WTC11 (cell line): ENCODE data around the gene FAT2. TPM values are rescaled to one million over a fixed set of nuclear protein-coding genes. Genes with fewer than 3 reads are reported as not detected.

Experiments used
- ATAC-seq: fragments of 200-7000 bp; cut with Tn5 transposase; 2 replicates; pipeline ENCODE4 v1.10.0; 2021; ENCODE audit warnings: mild to moderate bottlenecking, moderate library complexity
- CTCF ChIA-PET: fragments of 300-600 bp; sonication (Branson Sonifier 250); formaldehyde crosslinking; loops from one replicate; lab custom pipeline; 2021; ENCODE audit warnings: antibody characterized with exemption; lab: Charles Lee
- POLR2A ChIA-PET: fragments of 350-600 bp; sonication (Branson Sonifier 250); formaldehyde crosslinking; loops from one replicate; lab custom pipeline; 2021; ENCODE audit warnings: antibody characterized with exemption; lab: Charles Lee
- DNase-seq: peaks from one replicate; pipeline ENCODE4 v3.0.0; 2021; ENCODE audit warnings: low spot score
- H3K27ac Mint-ChIP-seq: 2 replicates; pipeline ENCODE4 v1.8.0; 2021; ENCODE audit warnings: mixed read lengths
- H3K27me3 Mint-ChIP-seq: 2 replicates; pipeline ENCODE4 v1.8.0; 2021; ENCODE audit warnings: low read depth, mild to moderate bottlenecking, moderate library complexity, mixed read lengths
- H3K36me3 Mint-ChIP-seq: 2 replicates; pipeline ENCODE4 v1.8.0; 2021; ENCODE audit warnings: mixed read lengths
- H3K4me1 Mint-ChIP-seq: 2 replicates; pipeline ENCODE4 v1.8.0; 2022; ENCODE audit warnings: mixed read lengths
- H3K4me3 Mint-ChIP-seq: 2 replicates; pipeline ENCODE4 v1.8.0; 2021; ENCODE audit warnings: mild to moderate bottlenecking, moderate library complexity, mixed read lengths
- H3K9me3 Mint-ChIP-seq: 2 replicates; pipeline ENCODE4 v1.8.0; 2021; ENCODE audit warnings: mixed read lengths
- AFF4 ChIP-seq: sonication (generic); formaldehyde crosslinking; IDR thresholded peaks from 2 replicates; pipeline ENCODE4 v1.8.1; 2023; ENCODE audit warnings: mild to moderate bottlenecking, missing genetic modification reagents, borderline replicate concordance
- ATF2 ChIP-seq: sonication (generic); formaldehyde crosslinking; IDR thresholded peaks from 2 replicates; pipeline ENCODE4 v1.8.1; 2022; ENCODE audit warnings: low read depth, missing genetic modification reagents, borderline replicate concordance
- ATF3 ChIP-seq: sonication (generic); formaldehyde crosslinking; conservative IDR thresholded peaks from 2 replicates; pipeline ENCODE4 v1.8.1; 2022; ENCODE audit warnings: mild to moderate bottlenecking, missing genetic modification reagents
- CREM ChIP-seq: sonication (generic); formaldehyde crosslinking; IDR thresholded peaks from 2 replicates; pipeline ENCODE4 v1.8.1; 2022; ENCODE audit warnings: mild to moderate bottlenecking, missing genetic modification reagents, moderate library complexity
- FOXP1 ChIP-seq: sonication (generic); formaldehyde crosslinking; IDR thresholded peaks from 2 replicates; pipeline ENCODE4 v1.8.0; 2022; ENCODE audit warnings: missing genetic modification reagents, mild to moderate bottlenecking, moderate library complexity, borderline replicate concordance
- GABPB1 ChIP-seq: sonication (generic); formaldehyde crosslinking; IDR thresholded peaks from 2 replicates; pipeline ENCODE4 v1.8.1; 2023; ENCODE audit warnings: mild to moderate bottlenecking, missing genetic modification reagents
- MXD4 ChIP-seq: fragments of 250-450 bp; sonication (Bioruptor Pico); IDR thresholded peaks from 2 replicates; pipeline ENCODE4 v1.8.0; 2021; ENCODE audit warnings: mild to moderate bottlenecking, moderate library complexity, borderline replicate concordance
- NFE2L1 ChIP-seq: sonication (generic); formaldehyde crosslinking; IDR thresholded peaks from 2 replicates; pipeline ENCODE4 v1.8.1; 2023; ENCODE audit warnings: missing genetic modification reagents
- SMAD3 ChIP-seq: sonication (generic); formaldehyde crosslinking; IDR thresholded peaks from 2 replicates; pipeline ENCODE4 v1.8.0; 2022; ENCODE audit warnings: missing genetic modification reagents, mild to moderate bottlenecking, borderline replicate concordance
- SMAD4 ChIP-seq: sonication (generic); formaldehyde crosslinking; IDR thresholded peaks from 2 replicates; pipeline ENCODE4 v1.8.0; 2022; ENCODE audit warnings: mild to moderate bottlenecking, missing genetic modification reagents
- STAT6 ChIP-seq: sonication (generic); formaldehyde crosslinking; conservative IDR thresholded peaks from 2 replicates; pipeline ENCODE4 v1.8.1; 2023; ENCODE audit warnings: mild to moderate bottlenecking, low read depth, missing genetic modification reagents, moderate library complexity
- USF1 ChIP-seq: sonication (generic); formaldehyde crosslinking; IDR thresholded peaks from 2 replicates; pipeline ENCODE4 v1.8.0; 2022; ENCODE audit warnings: mild to moderate bottlenecking, missing genetic modification reagents
- ZBTB21 ChIP-seq: sonication (generic); formaldehyde crosslinking; IDR thresholded peaks from 2 replicates; pipeline ENCODE4 v1.8.1; 2023; ENCODE audit warnings: mild to moderate bottlenecking, missing genetic modification reagents, borderline replicate concordance
- ZSCAN18 ChIP-seq: fragments of 250-450 bp; sonication (Bioruptor Pico); IDR thresholded peaks from 2 replicates; pipeline ENCODE4 v2.1.2; 2022; ENCODE audit warnings: mild to moderate bottlenecking, moderate library complexity
- total RNA-seq: library from RNA; stranded (reverse); gene quantifications from 3 replicates; pipeline ENCODE4 v1.2.3, GENCODE V29; 2021

FAT2 gene
- total RNA-seq, 1 experiment from 2014 or later = 0.26 TPM

GRCh38 chr5:151600069-151600665 is 9.0 kb upstream of the FAT2 start:
- no peaks in the 10 kb centered on the region for H3K27me3 Mint-ChIP-seq
- DNase-seq (no peak), ATAC-seq (no peak)
- H3K9me3 Mint-ChIP-seq = no peaks in the 10 kb centered on the region
- TF ChIP-seq MXD4 (CRISPR knock-in tag) (no peak), ATF2 (CRISPR knock-in tag) (no peak), ZBTB21 (no peak), STAT6 (no peak), NFE2L1 (CRISPR knock-in tag) (no peak), ATF3 (CRISPR knock-in tag) (no peak), USF1 (no peak), ZSCAN18 (CRISPR knock-in tag) (no peak), GABPB1 (CRISPR knock-in tag) (no peak), SMAD4 (no peak)
- POLR2A ChIA-PET = no interaction called here
- H3K36me3 Mint-ChIP-seq = no peaks in the 10 kb centered on the region
- peaks cover 18% of the 10 kb centered on the region for H3K4me1 Mint-ChIP-seq
- H3K4me3 Mint-ChIP-seq = no peak overlapping the region
- no peak overlapping the region for H3K27ac Mint-ChIP-seq
- CTCF ChIA-PET = no interaction called here

- no peak for DNase-seq
- Mint-ChIP-seq H3K4me1 (peaks cover 21% of the 10 kb centered on the region), H3K4me3 (no peak overlapping the region), H3K27ac (no peak overlapping the region), H3K9me3 (no peaks in the 10 kb centered on the region), H3K27me3 (no peaks in the 10 kb centered on the region), H3K36me3 (no peaks in the 10 kb centered on the region)
- CTCF ChIA-PET = no interaction called here
- POLR2A ChIA-PET = no interaction called here
- ATAC-seq = no peak
- TF ChIP-seq FOXP1 (CRISPR knock-in tag) (no peak), SMAD3 (no peak), AFF4 (CRISPR knock-in tag) (no peak), CREM (CRISPR knock-in tag) (no peak), ZSCAN18 (CRISPR knock-in tag) (no peak)
Observed at GRCh38 chr5:151598984-151599383, 7.9 kb upstream of the FAT2 start.
